Nephron (organoid): ENCODE measurements around the gene CDH23.

Source experiments
- H3K27ac Mint-ChIP-seq, 3 experiments: 2 replicates each; pipeline ENCODE4 v1.8.0; 2020; ENCODE audit warnings: mixed read lengths in 3 of 3, mild to moderate bottlenecking in 2 of 3, moderate library complexity in 1 of 3
- H3K27me3 Mint-ChIP-seq: 2 replicates; pipeline ENCODE4 v1.8.0; 2021; ENCODE audit warnings: low read depth, mild to moderate bottlenecking, moderate library complexity, mixed read lengths
- H3K36me3 Mint-ChIP-seq: 2 replicates; pipeline ENCODE4 v1.8.0; 2020; ENCODE audit warnings: low read depth, mixed read lengths
- H3K4me1 Mint-ChIP-seq: 2 replicates; pipeline ENCODE4 v1.8.0; 2020; ENCODE audit warnings: mixed read lengths
- H3K4me3 Mint-ChIP-seq, 3 experiments: 2 replicates each; pipeline ENCODE4 v1.8.0; 2020; ENCODE audit warnings: mild to moderate bottlenecking in 3 of 3, mixed read lengths in 3 of 3, moderate library complexity in 2 of 3
- H3K9me3 Mint-ChIP-seq: 2 replicates; pipeline ENCODE4 v1.8.0; 2020; ENCODE audit warnings: mixed read lengths
- TF ChIP-seq, protein P1 (sequence below), 3 experiments: fragments of 200-600 bp; sonication (generic); IDR thresholded peaks; one replicate each; pipeline ENCODE4 v1.5.0; 2021; ENCODE audit warnings: antibody characterized with exemption in 3 of 3; ENCODE audit not compliant: unreplicated experiment in 3 of 3

The CDH23 gene

GRCh38 chr10:71433768-71434744, 37.3 kb downstream of the CDH23 start:
- H3K27ac Mint-ChIP-seq = peak overlapping the region in 2 of 3 experiments; percentile 1 to 9
- H3K27me3 Mint-ChIP-seq = peaks cover 12% of the 10 kb centered on the region
- H3K36me3 Mint-ChIP-seq = no peaks in the 10 kb centered on the region
- no peaks in the 10 kb centered on the region for H3K9me3 Mint-ChIP-seq
- TF ChIP-seq, protein P1, sequence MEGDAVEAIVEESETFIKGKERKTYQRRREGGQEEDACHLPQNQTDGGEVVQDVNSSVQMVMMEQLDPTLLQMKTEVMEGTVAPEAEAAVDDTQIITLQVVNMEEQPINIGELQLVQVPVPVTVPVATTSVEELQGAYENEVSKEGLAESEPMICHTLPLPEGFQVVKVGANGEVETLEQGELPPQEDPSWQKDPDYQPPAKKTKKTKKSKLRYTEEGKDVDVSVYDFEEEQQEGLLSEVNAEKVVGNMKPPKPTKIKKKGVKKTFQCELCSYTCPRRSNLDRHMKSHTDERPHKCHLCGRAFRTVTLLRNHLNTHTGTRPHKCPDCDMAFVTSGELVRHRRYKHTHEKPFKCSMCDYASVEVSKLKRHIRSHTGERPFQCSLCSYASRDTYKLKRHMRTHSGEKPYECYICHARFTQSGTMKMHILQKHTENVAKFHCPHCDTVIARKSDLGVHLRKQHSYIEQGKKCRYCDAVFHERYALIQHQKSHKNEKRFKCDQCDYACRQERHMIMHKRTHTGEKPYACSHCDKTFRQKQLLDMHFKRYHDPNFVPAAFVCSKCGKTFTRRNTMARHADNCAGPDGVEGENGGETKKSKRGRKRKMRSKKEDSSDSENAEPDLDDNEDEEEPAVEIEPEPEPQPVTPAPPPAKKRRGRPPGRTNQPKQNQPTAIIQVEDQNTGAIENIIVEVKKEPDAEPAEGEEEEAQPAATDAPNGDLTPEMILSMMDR (IDR thresholded peaks at IDR 0.05; ENCODE audit: unreplicated experiment in 3 of 3) = no peak
- peaks cover 77% of the 10 kb centered on the region for H3K4me1 Mint-ChIP-seq
- peak overlapping the region in 1 of 3 experiments; percentile 13 for H3K4me3 Mint-ChIP-seq

DNA sequence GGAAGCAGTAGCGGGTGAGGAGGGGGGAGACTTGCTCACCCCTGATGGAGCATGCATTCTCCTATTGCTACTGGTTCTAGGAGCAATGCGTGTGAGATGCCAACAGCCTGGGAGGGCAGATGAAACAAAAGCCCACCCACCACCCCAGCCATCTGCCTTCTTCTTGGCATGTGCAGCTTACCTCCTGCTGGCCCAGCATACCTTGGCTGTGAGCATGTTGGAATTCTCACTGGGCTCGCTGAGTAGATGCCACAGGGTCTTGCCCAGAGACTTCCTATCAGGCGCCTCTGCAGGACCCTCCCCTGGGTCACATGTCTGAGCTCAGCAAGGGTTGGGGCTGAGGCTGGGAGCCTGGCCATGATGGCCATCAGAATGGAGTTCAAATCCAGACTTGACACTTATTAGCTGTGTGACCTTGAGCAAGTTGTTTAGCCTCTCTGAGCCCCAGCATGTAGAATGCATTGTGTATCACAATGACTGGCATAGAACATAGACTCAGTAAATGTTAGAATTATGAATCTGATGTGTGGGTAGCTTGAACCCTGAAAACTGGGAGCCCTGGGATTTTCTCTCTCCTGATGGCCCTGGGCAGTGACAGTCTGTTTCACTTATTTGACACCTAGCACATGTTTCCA, 38.2 kb downstream of the CDH23 start:
- H3K4me1 Mint-ChIP-seq = peaks cover 69% of the 10 kb centered on the region
- H3K9me3 Mint-ChIP-seq = no peaks in the 10 kb centered on the region
- H3K4me3 Mint-ChIP-seq = no peak overlapping the region
- no peak overlapping the region for H3K27ac Mint-ChIP-seq
- H3K36me3 Mint-ChIP-seq = no peaks in the 10 kb centered on the region
- H3K27me3 Mint-ChIP-seq = peaks cover 13% of the 10 kb centered on the region
- TF ChIP-seq, protein P1 (IDR thresholded peaks at IDR 0.05; ENCODE audit: unreplicated experiment in 3 of 3) = no peak

DNA sequence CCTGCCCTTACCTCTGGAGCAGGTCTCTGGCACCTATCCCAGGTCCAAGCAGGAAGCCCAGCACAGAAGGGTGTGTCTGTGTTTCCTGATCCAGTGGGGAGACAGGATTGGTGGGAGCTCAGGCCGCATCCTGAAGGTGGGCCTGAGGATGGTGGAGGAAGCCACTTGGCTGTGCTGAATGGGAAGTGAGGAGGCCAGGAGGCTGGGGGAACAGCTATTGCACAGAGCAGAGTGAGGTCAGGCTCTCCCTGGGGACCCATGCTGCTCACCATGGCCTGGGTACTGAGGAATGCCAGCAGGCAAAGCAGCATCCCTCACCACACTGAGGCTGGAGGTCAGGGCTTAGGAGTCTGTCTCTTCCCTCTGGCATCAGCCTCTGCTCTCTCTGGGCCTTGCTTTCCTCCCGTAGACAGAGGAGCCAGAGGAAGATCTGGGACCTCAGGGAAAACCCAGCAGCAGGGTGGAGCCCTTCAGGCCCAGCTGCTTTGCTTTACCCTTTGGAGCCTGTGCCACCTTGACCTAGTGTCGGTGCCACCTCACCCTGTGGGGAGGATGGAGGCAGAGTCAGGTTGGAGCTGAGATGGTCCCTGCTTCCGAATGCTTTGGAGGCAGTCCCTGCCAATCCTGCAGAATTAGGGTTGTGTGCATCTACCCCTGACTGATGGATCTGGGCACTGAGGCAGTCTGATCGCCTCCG, 39.0 kb downstream of the CDH23 start:
- Mint-ChIP-seq H3K4me1 (peaks cover 64% of the 10 kb centered on the region), H3K36me3 (no peaks in the 10 kb centered on the region), H3K4me3 (no peak overlapping the region), H3K9me3 (no peaks in the 10 kb centered on the region), H3K27me3 (peaks cover 19% of the 10 kb centered on the region), H3K27ac (peak overlapping the region in 2 of 3 experiments; percentile 29 to 67)
- TF ChIP-seq, protein P1 (IDR thresholded peaks at IDR 0.05; ENCODE audit: unreplicated experiment in 3 of 3) = no peak

DNA sequence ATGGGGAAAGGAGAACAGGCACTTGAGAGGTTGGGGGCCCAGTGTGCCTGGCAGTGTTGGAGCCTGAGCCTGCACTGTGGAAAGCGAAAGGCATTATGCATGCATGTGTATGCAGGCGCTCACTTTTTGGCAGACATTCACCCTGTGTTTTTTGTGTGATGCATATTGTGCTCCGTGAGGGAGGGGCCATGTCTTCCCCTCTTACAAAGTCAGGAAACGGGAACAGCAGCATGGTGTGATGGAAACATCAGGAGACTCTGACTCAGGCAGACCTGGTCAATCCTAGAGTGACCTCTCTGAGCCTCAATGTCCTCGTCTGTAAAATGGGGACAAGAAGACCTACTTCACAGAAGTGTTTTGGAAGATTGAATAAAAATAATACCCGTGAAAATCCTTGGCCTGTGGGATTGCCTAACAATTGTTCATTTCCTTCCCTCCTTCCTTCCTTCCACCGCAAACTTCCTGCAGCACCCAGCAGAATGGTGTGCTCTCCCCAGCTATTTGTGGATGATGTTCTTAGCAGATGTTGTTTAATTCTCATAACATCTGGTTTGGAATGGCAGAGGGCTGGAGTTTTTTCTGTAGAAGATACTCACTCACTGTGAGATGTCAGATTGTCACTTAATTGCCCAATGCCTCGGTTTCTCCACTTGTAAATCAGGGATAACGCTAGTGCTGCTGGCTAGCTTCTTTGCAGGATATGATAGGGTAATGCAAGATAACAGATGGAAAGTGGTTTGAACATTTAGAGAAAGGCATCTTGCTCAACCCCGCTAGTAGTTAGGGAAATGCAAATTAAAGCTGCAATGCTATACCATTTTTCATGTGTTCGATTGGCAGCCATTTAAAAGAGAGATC, 39.8 kb downstream of the CDH23 start:
- no peak overlapping the region for H3K4me3 Mint-ChIP-seq
- H3K27ac Mint-ChIP-seq = peak overlapping the region in 2 of 3 experiments; percentile 51 to 67
- TF ChIP-seq, protein P1 (IDR thresholded peaks at IDR 0.05; ENCODE audit: unreplicated experiment in 3 of 3) = no peak
- no peaks in the 10 kb centered on the region for H3K9me3 Mint-ChIP-seq
- no peaks in the 10 kb centered on the region for H3K36me3 Mint-ChIP-seq
- H3K4me1 Mint-ChIP-seq = peaks cover 56% of the 10 kb centered on the region
- H3K27me3 Mint-ChIP-seq = peaks cover 19% of the 10 kb centered on the region

DNA sequence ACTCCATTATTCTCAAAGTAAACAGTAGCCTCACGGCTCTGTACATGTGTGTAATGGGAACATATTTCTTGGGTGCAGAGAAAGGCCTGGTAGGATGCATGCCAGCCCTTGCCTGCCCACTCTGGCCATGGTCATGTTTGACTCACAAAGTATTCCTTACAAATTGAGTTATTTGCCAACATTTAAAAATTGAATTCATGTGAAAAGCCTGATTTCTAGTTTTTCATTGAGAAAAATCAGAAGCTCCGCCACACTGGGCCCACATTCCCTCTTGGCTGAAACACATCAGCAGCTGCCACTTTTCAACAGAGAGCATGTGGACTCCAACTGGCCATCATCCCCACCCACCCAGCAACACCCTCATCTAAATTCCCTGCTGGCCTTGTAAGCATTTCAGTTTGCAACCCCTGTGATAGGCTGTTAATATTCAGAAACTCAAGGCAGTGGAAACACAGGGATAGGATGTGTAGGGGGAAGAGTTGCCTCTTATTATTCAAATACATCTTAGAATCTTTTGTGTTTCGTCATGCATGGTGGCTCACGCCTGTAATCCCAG, 40.9 kb downstream of the CDH23 start:
- TF ChIP-seq, protein P1 (IDR thresholded peaks at IDR 0.05; ENCODE audit: unreplicated experiment in 3 of 3) = no peak
- Mint-ChIP-seq H3K27ac (peak overlapping the region in 2 of 3 experiments; percentile 51 to 67), H3K4me1 (peaks cover 51% of the 10 kb centered on the region), H3K27me3 (peaks cover 19% of the 10 kb centered on the region), H3K9me3 (no peaks in the 10 kb centered on the region), H3K4me3 (no peak overlapping the region), H3K36me3 (no peaks in the 10 kb centered on the region)
